Thymus (tissue), 11 donors: ENCODE results near the gene ZNF33B. TPM values are rescaled to one million over a fixed set of nuclear protein-coding genes. Genes with fewer than 3 reads are reported as not detected.
A peak's percentile ranks its signal among the peaks of the same experiment; 100 is the strongest.
"Not testable (repeated sequence)": the region's sequence is repeated elsewhere in the genome, so short reads cannot be mapped to it uniquely, and the experiment has no call there.

Source experiments
- DNase-seq, 9 donors: peaks; one replicate each; pipeline ENCODE4 v3.0.0-alpha.2; 2013; ENCODE audit warnings: low spot score in 9 of 9, low read depth in 6 of 9, missing footprints in 1 of 9
- H3K27ac ChIP-seq, 2 donors: one replicate each; pipeline ENCODE4 v1.5.1; 2013; ENCODE audit warnings: control low read depth in 1 of 2, low read depth in 1 of 2, low read length in 1 of 2, mild to moderate bottlenecking in 1 of 2, moderate library complexity in 1 of 2
- H3K27me3 ChIP-seq, 2 donors: one replicate each; pipeline ENCODE4 v1.5.1; 2013; ENCODE audit warnings: low read length in 1 of 2; ENCODE audit not compliant: control insufficient read depth in 2 of 2, insufficient read depth in 1 of 2
- H3K36me3 ChIP-seq, 2 donors: one replicate each; pipeline ENCODE4 v1.5.1; 2013; ENCODE audit warnings: low read length in 1 of 2, mild to moderate bottlenecking in 1 of 2, moderate library complexity in 1 of 2; ENCODE audit not compliant: control insufficient read depth in 2 of 2, insufficient read depth in 2 of 2
- H3K4me1 ChIP-seq, 2 donors: one replicate each; pipeline ENCODE4 v1.5.1; 2013; ENCODE audit warnings: low read length in 2 of 2; ENCODE audit not compliant: control insufficient read depth in 2 of 2, insufficient read depth in 2 of 2
- H3K4me3 ChIP-seq, 2 donors: one replicate each; pipeline ENCODE4 v1.5.1; 2013; ENCODE audit warnings: low read length in 2 of 2, control low read depth in 1 of 2, mild to moderate bottlenecking in 1 of 2
- H3K9me3 ChIP-seq, 2 donors: one replicate each; pipeline ENCODE4 v1.5.1; 2013; ENCODE audit warnings: low read length in 1 of 2, mild to moderate bottlenecking in 1 of 2; ENCODE audit not compliant: control insufficient read depth in 2 of 2, insufficient read depth in 1 of 2
- WGBS: extraction: QIAGEN DNeasy Blood & Tissue Kit; methylation state at CpG from one replicate; pipeline ENCODE4 v1.1.7; 2013; 5-methylcytosine and 5-hydroxymethylcytosine counted together
- polyA plus RNA-seq: library from polyadenylated mRNA; stranded (reverse); fragments of 200-250 nt; gene quantifications from one replicate; pipeline ENCODE4 v1.2.3, GENCODE V29; 2013
- total RNA-seq: library from RNA; stranded (reverse); fragments of 120-200 nt; gene quantifications from one replicate; pipeline ENCODE4 v1.2.4, GENCODE V29; 2013
- donor health status: healthy.

ZNF33B gene
- total and polyA plus RNA-seq, 2 donors: 16.4 to 17.5 TPM

- Histone ChIP-seq H3K4me1 (no peaks in the 10 kb centered on the region), H3K4me3 (no peak overlapping the region), H3K27ac (no peak overlapping the region), H3K27me3 (no peaks in the 10 kb centered on the region), H3K36me3 (peaks cover 29 to 35% of the 10 kb centered on the region in 2 donors), H3K9me3 (peaks cover 3 to 8% of the 10 kb centered on the region in 2 donors)
- WGBS: 98% methylated on average over 1 of the region's 1 CpG
- DNase-seq: no peak
These were observed 45.1 kb downstream of the ZNF33B start for GRCh38 chr10:42593284-42593683.

GRCh38 chr10:42583828-42584227 is 54.5 kb downstream of the ZNF33B start:
- peaks cover 6 to 10% of the 10 kb centered on the region in 2 donors for H3K36me3 ChIP-seq
- H3K27me3 ChIP-seq: no peaks in the 10 kb centered on the region
- no peaks in the 10 kb centered on the region for H3K4me1 ChIP-seq
- no peak overlapping the region for H3K4me3 ChIP-seq
- no peak overlapping the region for H3K27ac ChIP-seq
- DNase-seq: no peak
- WGBS: 93% methylated on average over 5 of the region's 5 CpGs
- peaks cover 0 to 8% of the 10 kb centered on the region in 2 donors for H3K9me3 ChIP-seq

- Histone ChIP-seq H3K27ac (no peak overlapping the region), H3K27me3 (no peaks in the 10 kb centered on the region), H3K4me1 (no peaks in the 10 kb centered on the region), H3K9me3 (no peaks in the 10 kb centered on the region), H3K36me3 (no peaks in the 10 kb centered on the region), H3K4me3 (no peak overlapping the region)
- no peak for DNase-seq
- 91% methylated on average over 7 of the region's 7 CpGs for WGBS
These were observed 60.4 kb downstream of the ZNF33B start for GRCh38 chr10:42578019-42578418.

GRCh38 chr10:42576338-42576737 is 62.0 kb downstream of the ZNF33B start:
- 99% methylated on average over 4 of the region's 4 CpGs for WGBS
- Histone ChIP-seq H3K27ac (no peak overlapping the region), H3K36me3 (no peaks in the 10 kb centered on the region), H3K4me1 (no peaks in the 10 kb centered on the region), H3K9me3 (no peaks in the 10 kb centered on the region), H3K4me3 (no peak overlapping the region), H3K27me3 (no peaks in the 10 kb centered on the region)
- DNase-seq: no peak

GRCh38 chr10:42574336-42574735 is 64.0 kb downstream of the ZNF33B start:
- H3K36me3 ChIP-seq: no peaks in the 10 kb centered on the region
- no peak overlapping the region for H3K4me3 ChIP-seq
- H3K27me3 ChIP-seq: no peaks in the 10 kb centered on the region
- peaks cover 0 to 7% of the 10 kb centered on the region in 2 donors for H3K9me3 ChIP-seq
- DNase-seq: no peak
- WGBS: 33% methylated on average over 5 of the region's 5 CpGs
- no peaks in the 10 kb centered on the region for H3K4me1 ChIP-seq
- H3K27ac ChIP-seq: no peak overlapping the region

GRCh38 chr10:42556931-42557330 is 81.4 kb downstream of the ZNF33B start:
- H3K4me1 ChIP-seq: peaks cover 0 to 2% of the 10 kb centered on the region in 2 donors
- no peaks in the 10 kb centered on the region for H3K9me3 ChIP-seq
- no peaks in the 10 kb centered on the region for H3K36me3 ChIP-seq
- whole genome bisulfite sequencing: 82% methylated on average over 5 of the region's 5 CpGs
- H3K27me3 ChIP-seq: no peaks in the 10 kb centered on the region
- H3K27ac ChIP-seq: no peak overlapping the region
- no peak overlapping the region for H3K4me3 ChIP-seq
- no peak for DNase-seq

- not testable (repeated sequence) for H3K36me3 ChIP-seq, H3K9me3 ChIP-seq, H3K27me3 ChIP-seq, DNase-seq, H3K27ac ChIP-seq, H3K4me1 ChIP-seq
- peak overlapping the region in 1 of 2 donors; percentile 90 for H3K4me3 ChIP-seq
- WGBS: 96% methylated on average over 12 of the region's 12 CpGs
These were observed 84.8 kb downstream of the ZNF33B start for GRCh38 chr10:42553576-42553975.

- 10% methylated on average over 14 of the region's 14 CpGs for WGBS
- Histone ChIP-seq H3K4me3 (peak overlapping the region; percentile 83 to 90), H3K27me3 (no peaks in the 10 kb centered on the region), H3K4me1 (peaks cover 4 to 10% of the 10 kb centered on the region in 2 donors), H3K36me3 (no peaks in the 10 kb centered on the region), H3K27ac (no peak overlapping the region), H3K9me3 (no peaks in the 10 kb centered on the region)
- DNase-seq: no peak
These were observed 85.3 kb downstream of the ZNF33B start for GRCh38 chr10:42553064-42553407.

- no peaks in the 10 kb centered on the region for H3K9me3 ChIP-seq
- WGBS: under 1% methylated on average over 61 of the region's 61 CpGs
These were observed 85.9 kb downstream of the ZNF33B start for GRCh38 chr10:42552188-42553063.

More at GRCh38 chr10:42552188-42553063, 85.9 kb downstream of the ZNF33B start:
- peak overlapping the region; percentile 83 to 90 for H3K4me3 ChIP-seq
- peaks cover 4 to 10% of the 10 kb centered on the region in 2 donors for H3K4me1 ChIP-seq
- H3K27me3 ChIP-seq: no peaks in the 10 kb centered on the region
- H3K27ac ChIP-seq: peak overlapping the region; percentile 63 to 84
- no peaks in the 10 kb centered on the region for H3K36me3 ChIP-seq
- peak; percentile 94 to 100 (median 97) for DNase-seq
